GM12891 (cell line): ENCODE results near the gene PPM1G.

Experiments used
- PAX5 ChIP-seq: IDR thresholded peaks from 2 replicates; pipeline ENCODE4 v1.6.1; 2011; ENCODE audit warnings: low read length, moderate library complexity, mild to moderate bottlenecking; ENCODE audit not compliant: insufficient read depth, severe bottlenecking
- POLR2A ChIP-seq: IDR thresholded peaks from 2 replicates; pipeline ENCODE4 v1.6.1; 2011; ENCODE audit warnings: low read depth, low read length, control low read depth
- POLR2AphosphoS5 ChIP-seq: IDR thresholded peaks from 2 replicates; pipeline ENCODE4 v1.6.1; 2011; ENCODE audit warnings: low read depth, low read length, control low read depth
- POU2F2 ChIP-seq: IDR thresholded peaks from 2 replicates; pipeline ENCODE4 v1.6.1; 2011; ENCODE audit warnings: low read depth, mild to moderate bottlenecking, control low read depth, low read length, moderate library complexity
- TAF1 ChIP-seq: IDR thresholded peaks from 2 replicates; pipeline ENCODE4 v1.6.1; 2011; ENCODE audit warnings: low read depth, low read length, control low read depth

DNA sequence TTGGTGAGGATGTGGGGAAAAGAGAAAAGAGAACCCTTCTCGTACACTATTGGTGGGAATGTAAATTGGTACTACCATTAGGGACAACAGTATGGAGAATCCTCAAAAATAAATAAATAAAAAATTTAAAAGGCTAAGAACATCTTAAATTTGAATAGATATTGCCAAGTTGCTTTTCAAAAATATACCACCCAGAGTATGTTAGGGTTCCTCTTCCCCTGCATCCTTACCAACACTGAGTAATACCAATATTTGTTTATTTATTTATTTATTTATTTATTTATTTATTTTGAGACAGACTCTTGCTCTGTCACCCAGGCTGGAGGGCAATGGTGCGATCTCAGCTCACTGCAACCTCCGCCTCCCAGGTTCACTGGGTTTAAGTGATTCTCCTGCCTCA lies 13.6 kb upstream of the PPM1G start:
- TF ChIP-seq POLR2A: no peak
- no peak for TF ChIP-seq TAF1
- no peak for TF ChIP-seq PAX5
- no peak for TF ChIP-seq POLR2AphosphoS5
- no peak for TF ChIP-seq POU2F2
